GM18870 (cell line): Measurements from ENCODE around the gene RNFT2.
"Not testable (repeated sequence)": the region's sequence is repeated elsewhere in the genome, so short reads cannot be mapped to it uniquely, and the experiment has no call there.

Experiments used
- ATAC-seq: cut with Tn5 transposase; IDR thresholded peaks from one replicate; pipeline ENCODE4 v1.9.1; 2021; ENCODE audit warnings: moderate library complexity; ENCODE audit not compliant: unreplicated experiment

Gene RNFT2

GRCh38 chr12:116742787-116743186 is 4.7 kb downstream of the RNFT2 start:
- ATAC-seq = not testable (repeated sequence)

- no peak for ATAC-seq
Observed at GRCh38 chr12:116744766-116745165, 6.7 kb downstream of the RNFT2 start.

- ATAC-seq = no peak
Observed at GRCh38 chr12:116745554-116745953, 7.4 kb downstream of the RNFT2 start.

GRCh38 chr12:116749884-116750283 is 11.8 kb downstream of the RNFT2 start:
- no peak for ATAC-seq

GRCh38 chr12:116750298-116750697 is 12.2 kb downstream of the RNFT2 start:
- no peak for ATAC-seq

DNA sequence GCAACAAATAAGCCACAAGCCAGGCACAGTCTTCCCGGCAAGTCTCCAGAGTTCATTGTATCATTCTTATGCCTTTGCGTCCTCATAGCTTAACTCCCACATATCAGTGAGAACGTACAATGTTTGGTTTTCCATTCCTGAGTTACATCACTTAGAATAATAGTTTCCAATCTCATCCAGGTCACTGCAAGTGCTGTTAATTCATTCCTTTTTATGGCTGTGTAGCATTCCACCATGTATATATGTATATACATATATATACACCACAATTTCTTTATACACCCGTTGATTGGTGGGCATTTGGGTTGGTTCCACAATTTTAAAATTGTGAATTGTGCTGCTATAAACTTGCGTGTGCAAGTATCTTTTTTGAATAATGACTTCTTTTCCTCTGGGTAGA is 16.0 kb downstream of the RNFT2 start:
- ATAC-seq = not testable (repeated sequence)

GRCh38 chr12:116754783-116755182 is 16.7 kb downstream of the RNFT2 start:
- not testable (repeated sequence) for ATAC-seq

DNA sequence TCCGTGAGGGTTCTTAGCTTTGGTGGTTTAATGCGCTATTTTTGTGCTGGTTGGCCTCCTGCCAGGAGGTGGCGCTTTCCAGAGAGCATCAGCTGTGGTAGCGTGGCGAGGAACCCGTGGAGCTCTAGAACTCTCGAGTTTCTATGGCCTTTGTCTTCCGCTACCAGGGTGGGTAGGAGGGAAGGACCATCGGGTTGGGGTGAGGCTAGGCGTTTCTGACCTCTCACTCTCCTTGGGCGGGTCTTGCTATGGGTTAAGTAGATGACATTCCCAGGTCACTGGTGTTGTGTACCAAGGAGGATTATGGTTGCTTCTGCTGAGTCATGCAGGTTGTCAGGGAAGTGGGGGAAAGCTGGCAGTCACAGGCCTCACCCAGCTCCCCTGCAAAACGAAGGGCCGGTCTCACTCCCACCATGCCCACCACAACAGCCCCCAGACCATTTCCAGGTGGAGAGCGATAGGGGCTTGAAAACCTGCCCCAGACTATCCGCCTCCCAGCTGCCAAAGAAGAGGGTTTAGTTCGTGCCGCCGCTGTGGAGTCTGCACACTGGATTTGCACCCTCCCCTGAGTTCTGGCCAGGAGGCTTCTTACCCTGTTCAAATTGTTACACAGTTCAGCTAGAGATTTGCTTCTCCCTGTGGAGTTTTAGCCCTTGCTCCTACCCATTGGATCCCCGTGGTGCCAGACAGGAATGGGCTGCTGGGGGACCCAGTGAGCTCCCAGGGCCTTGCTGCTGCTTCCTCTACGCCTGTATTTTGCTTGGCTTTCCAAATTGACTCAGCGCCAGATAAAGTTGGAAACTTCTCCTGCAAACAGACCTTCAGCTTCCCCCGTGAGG is 21.9 kb downstream of the RNFT2 start:
- ATAC-seq = no peak

DNA sequence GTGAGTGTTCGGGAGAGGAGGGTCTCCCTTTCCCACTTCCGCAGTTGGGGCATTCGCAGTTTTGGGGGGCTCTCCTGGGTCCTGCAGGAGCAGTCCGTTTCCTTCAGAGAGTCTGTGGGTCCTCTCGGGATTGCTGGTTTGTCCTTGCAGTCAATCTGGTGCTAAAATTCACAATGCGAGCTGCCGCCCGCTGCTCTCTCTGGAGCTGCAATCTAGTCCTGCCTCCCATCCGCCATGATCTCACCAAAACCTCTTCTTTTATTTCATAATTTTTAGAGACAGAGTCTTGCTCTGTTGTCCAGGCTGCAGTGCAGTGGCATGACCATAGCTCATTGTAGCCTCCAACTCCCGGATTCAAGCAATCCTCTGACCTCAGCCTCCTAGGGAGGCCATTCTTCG is 22.5 kb downstream of the RNFT2 start:
- no peak for ATAC-seq

GRCh38 chr12:116761499-116761898 is 23.4 kb downstream of the RNFT2 start:
- ATAC-seq = no peak

- ATAC-seq = no peak
Observed at GRCh38 chr12:116765271-116765670, 27.2 kb downstream of the RNFT2 start.

DNA sequence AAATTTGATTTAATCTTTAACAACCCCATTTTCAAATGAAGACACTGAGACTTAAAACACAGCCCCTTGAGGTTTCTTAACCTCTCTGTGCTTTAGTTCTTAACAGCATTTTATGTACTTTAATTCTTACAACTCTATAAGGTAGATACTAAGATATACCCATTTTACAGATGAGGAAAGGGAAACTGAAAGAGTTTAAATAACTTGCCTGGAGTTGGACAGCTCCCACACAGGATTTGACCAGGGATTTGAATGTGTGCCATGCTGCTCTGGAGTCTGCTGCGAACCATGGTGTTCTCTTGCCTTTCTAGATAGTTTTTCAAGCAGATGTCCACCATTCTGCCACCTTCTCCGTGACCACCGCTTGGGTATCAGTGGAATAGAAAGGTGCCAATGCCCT is 28.2 kb downstream of the RNFT2 start:
- ATAC-seq = no peak

DNA sequence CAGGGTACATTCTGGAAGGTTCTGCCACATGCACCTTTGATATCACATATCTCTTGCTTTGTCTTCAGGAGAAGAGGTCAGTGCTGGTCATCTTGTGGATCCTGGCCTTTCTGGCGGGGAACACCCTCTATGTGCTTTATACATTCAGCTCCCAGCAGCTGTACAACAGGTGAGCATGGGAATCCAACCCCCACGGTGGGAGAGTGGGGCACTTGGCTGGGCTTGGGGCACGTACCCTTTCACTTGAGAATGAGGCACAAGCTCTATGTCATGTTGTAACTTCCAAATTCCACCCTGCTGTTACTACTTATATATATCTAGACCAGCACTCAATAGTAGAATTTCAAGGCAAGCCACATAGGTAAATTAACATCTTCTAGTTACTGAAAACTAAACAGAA is 28.6 kb downstream of the RNFT2 start:
- no peak for ATAC-seq

DNA sequence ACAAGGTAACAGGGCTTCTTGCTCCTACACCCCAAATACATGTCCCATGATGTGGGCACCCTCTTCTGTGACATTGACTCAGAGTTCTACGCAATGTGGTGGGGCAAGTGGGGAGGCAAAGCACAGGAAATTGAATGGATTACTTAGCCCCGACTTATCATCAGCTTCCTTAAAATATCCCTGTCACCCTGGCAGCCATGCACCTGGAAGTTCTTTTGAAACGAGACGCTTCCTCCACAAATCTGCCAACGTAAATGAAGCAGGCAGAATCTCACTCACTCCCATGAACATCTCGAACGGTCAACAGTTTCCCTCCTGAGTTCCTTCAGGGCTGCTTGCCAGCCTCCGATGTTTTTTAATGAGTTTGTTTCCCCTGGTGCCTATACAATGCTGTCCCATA is 33.5 kb downstream of the RNFT2 start:
- ATAC-seq = no peak

DNA sequence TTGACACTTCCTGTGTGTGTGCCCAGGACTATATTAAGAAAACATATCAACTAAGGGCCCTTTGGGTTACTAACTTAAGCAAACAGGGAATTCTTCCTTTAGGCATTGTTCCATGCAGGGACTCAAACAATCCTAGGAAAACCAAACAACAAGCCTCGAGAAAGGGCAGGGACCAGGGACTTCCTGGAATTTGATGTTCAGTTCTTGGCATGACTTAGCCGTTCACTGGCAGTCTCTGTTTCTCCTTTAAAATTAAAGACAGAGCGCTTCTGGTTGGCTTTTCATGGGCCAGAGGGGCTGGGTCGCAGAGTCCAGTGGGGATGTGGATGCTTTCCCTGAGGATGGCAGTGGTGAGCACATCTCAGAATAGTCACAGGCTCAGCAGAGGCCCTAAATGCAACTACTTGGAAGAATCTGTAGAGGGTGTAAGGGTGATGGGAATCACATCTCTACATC is 35.2 kb downstream of the RNFT2 start:
- no peak for ATAC-seq

GRCh38 chr12:116774020-116774419 is 35.9 kb downstream of the RNFT2 start:
- ATAC-seq = no peak

DNA sequence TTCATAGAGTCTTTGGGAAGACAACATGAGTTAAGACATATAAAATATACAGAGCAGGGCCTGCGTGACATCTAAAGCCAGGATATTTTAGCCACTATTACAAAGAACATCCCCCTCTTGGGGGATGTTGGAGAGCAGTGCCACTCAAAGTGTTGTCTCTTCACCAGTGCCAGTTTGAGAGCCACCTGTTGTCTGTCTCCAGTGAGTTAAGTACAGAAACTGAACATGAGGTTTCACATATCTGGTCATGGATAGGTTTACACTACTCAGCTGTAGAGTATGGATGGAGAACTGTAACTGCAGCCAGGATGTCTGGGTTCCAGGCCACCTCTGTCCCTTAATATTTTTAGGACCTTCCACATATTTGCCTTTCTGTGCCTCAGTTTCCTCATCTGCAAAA is 39.1 kb downstream of the RNFT2 start:
- ATAC-seq = no peak

DNA sequence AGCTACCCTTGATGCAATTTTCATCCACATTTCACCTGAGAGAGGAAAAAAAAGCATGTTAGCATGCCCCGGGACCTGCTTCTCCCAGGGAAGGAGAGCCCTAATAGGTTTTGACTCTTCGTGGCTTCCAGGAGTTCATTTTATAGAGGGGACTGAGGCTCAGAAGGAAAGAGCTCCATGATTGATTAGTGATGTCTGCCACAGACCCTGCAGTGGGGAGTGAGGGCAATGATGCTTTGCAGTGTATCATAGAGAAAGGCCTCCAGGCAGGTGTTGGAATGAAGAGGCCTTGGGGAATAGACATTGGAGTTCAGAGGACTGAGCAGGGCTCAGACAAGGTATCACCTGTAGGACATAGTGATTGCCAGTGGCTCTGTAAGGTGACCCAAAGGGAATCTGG is 41.5 kb downstream of the RNFT2 start:
- no peak for ATAC-seq

DNA sequence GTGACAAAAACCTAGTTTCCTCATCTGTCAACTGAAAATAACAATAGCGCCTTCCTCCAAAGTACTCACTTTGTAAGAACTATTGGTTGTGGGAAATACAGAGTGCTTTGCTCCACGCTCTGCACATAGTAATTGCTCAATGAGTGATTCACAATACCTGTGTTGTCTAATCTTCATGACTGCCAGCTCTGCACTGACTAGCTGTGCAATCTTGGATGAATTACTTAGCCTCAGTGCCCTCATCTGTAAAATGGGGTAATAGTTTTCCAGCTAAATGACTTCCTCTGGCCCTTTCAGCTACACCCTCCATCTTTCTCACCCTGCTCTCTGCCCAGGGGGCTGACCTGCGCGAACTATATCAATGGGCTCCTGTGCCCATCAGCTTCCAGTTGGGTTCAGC is 42.8 kb downstream of the RNFT2 start:
- ATAC-seq = no peak

- no peak for ATAC-seq
Observed at GRCh38 chr12:116783525-116784237, 45.6 kb downstream of the RNFT2 start.

GRCh38 chr12:116784238-116784612 is 46.1 kb downstream of the RNFT2 start:
- no peak for ATAC-seq

DNA sequence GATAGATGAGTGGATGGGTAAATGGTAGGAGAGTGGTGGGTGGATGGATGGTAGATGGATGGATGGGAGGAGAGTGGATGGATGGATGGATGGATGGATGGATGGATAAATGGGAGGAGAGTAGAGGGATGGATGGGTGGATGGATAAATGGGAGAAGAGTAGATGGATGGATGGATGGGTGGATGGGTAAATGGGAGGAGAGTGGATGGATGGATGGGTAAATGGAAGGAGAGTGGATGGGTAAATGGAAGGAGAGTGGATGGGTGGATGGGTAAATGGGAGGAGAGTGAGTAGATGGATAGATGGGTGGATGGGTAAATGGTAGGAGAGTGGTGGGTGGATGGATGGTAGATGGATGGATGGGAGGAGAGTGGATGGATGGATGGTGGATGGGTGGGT is 51.4 kb downstream of the RNFT2 start:
- ATAC-seq = not testable (repeated sequence)
